B cell (primary cell): ENCODE data around the gene EYS. TPM values are rescaled to one million over a fixed set of nuclear protein-coding genes. Genes with fewer than 3 reads are reported as not detected.

Experiments used
- ATAC-seq: fragments of 200-7000 bp; cut with Tn5 transposase; one replicate; pipeline ENCODE4 v1.10.0; 2021; ENCODE audit warnings: low read depth, mild to moderate bottlenecking, moderate number of reproducible peaks, moderate library complexity
- CTCF ChIA-PET: fragments of 350-600 bp; sonication (Branson Sonifier 250); formaldehyde crosslinking; loops from one replicate; lab custom pipeline; 2021; ENCODE audit warnings: antibody characterized with exemption, inconsistent platforms; lab: Charles Lee
- POLR2A ChIA-PET: fragments of 350-600 bp; sonication (Branson Sonifier 250); formaldehyde crosslinking; loops from one replicate; lab custom pipeline; 2021; ENCODE audit warnings: antibody characterized with exemption; lab: Charles Lee
- DNase-seq: peaks from one replicate; pipeline ENCODE4 v3.0.0; 2013
- H2AFZ ChIP-seq: 2 replicates; pipeline ENCODE4 v1.6.1; 2012; ENCODE audit warnings: mild to moderate bottlenecking, low read depth, low read length; ENCODE audit not compliant: insufficient read depth, poor library complexity, severe bottlenecking
- H3K27ac ChIP-seq, 2 donors: 1 replicate in 1 of 2; 2 replicates in 1 of 2; pipeline ENCODE4 v1.5.1; 2012 to 2013; ENCODE audit warnings: low read length in 2 of 2, mild to moderate bottlenecking in 2 of 2, moderate library complexity in 1 of 2
- H3K27me3 ChIP-seq, 4 experiments: fragments of 200-600 bp in 1 of 4; sonication (generic) in 1 of 4; replicated peaks in 1 of 4; 1 replicate in 2 of 4; 2 replicates in 2 of 4; pipeline versions ENCODE4 v1.6.1 to v1.7.0; 2013 to 2016; ENCODE audit warnings: low read length in 3 of 4, mild to moderate bottlenecking in 2 of 4, mixed read lengths in 1 of 4, moderate library complexity in 1 of 4; ENCODE audit not compliant: insufficient read depth in 4 of 4, control insufficient read depth in 3 of 4; ENCODE audit errors: control extremely low read depth in 1 of 4
- H3K36me3 ChIP-seq, 2 experiments: replicated peaks in 1 of 2; 1 replicate in 1 of 2; 2 replicates in 1 of 2; pipeline versions ENCODE4 v1.6.1 to v1.7.1; 2013; ENCODE audit warnings: low read length in 1 of 2; ENCODE audit not compliant: insufficient read depth in 2 of 2, control insufficient read depth in 1 of 2; ENCODE audit errors: control extremely low read depth in 1 of 2, extremely low read depth in 1 of 2
- H3K4me1 ChIP-seq, 2 donors: fragments of 200-600 bp in 1 of 2; sonication (generic) in 1 of 2; 1 replicate in 1 of 2; 2 replicates in 1 of 2; pipeline versions ENCODE4 v1.5.1 to v1.6.1; 2013 to 2017; ENCODE audit warnings: low read length in 2 of 2; ENCODE audit not compliant: control insufficient read depth in 2 of 2, insufficient read depth in 2 of 2
- H3K4me2 ChIP-seq: replicated peaks from 2 replicates; pipeline ENCODE3; 2012; ENCODE audit warnings: mild to moderate bottlenecking, low read depth, low read length; ENCODE audit not compliant: poor library complexity, severe bottlenecking
- H3K4me3 ChIP-seq, 5 experiments: fragments of 200-600 bp in 1 of 5; sonication (generic) in 1 of 5; 1 replicate in 3 of 5; 2 replicates in 2 of 5; pipeline versions ENCODE4 v1.5.1 to v1.7.0; 2011 to 2016; ENCODE audit warnings: low read length in 4 of 5, mild to moderate bottlenecking in 4 of 5, low read depth in 2 of 5, control low read depth in 1 of 5, moderate library complexity in 1 of 5; ENCODE audit not compliant: insufficient read depth in 1 of 5; ENCODE audit errors: control extremely low read depth in 1 of 5, extremely low read depth in 1 of 5
- H3K79me2 ChIP-seq: fragments of 200-600 bp; sonication (generic); one replicate; pipeline ENCODE4 v1.6.0; 2016; ENCODE audit warnings: low read length; ENCODE audit not compliant: control insufficient read depth, insufficient read depth
- H3K9ac ChIP-seq: fragments of 200-600 bp; sonication (generic); 2 replicates; pipeline ENCODE4 v1.6.1; 2017; ENCODE audit warnings: mild to moderate bottlenecking, low read length, moderate library complexity
- H3K9me3 ChIP-seq, 3 donors: one replicate each; pipeline versions ENCODE4 v1.6.1 to v1.7.1; 2013; ENCODE audit warnings: low read length in 2 of 3; ENCODE audit not compliant: control insufficient read depth in 2 of 3, insufficient read depth in 1 of 3; ENCODE audit errors: control extremely low read depth in 1 of 3
- H4K20me1 ChIP-seq: 2 replicates; pipeline ENCODE4 v1.6.0; 2012; ENCODE audit warnings: mild to moderate bottlenecking, low read length; ENCODE audit not compliant: insufficient read depth, control insufficient read depth, poor library complexity, severe bottlenecking
- H3K27ac Mint-ChIP-seq: one replicate; pipeline ENCODE4 v1.8.0; 2021; ENCODE audit warnings: mixed read lengths
- H3K27me3 Mint-ChIP-seq: one replicate; pipeline ENCODE4 v1.8.0; 2021; ENCODE audit warnings: mixed read lengths
- H3K4me1 Mint-ChIP-seq: one replicate; pipeline ENCODE4 v1.8.0; 2021; ENCODE audit warnings: mixed read lengths
- H3K4me3 Mint-ChIP-seq: one replicate; pipeline ENCODE4 v1.8.0; 2021; ENCODE audit warnings: mixed read lengths
- H3K9me3 Mint-ChIP-seq: one replicate; pipeline ENCODE4 v1.8.0; 2022; ENCODE audit warnings: mixed read lengths; ENCODE audit not compliant: insufficient read depth
- CTCF ChIP-seq: fragments of 200-600 bp; IDR thresholded peaks from one replicate; pipeline ENCODE4 v1.8.0; 2022; ENCODE audit warnings: antibody characterized with exemption, mild to moderate bottlenecking
- EZH2 ChIP-seq: IDR thresholded peaks from 2 replicates; pipeline ENCODE4 v1.6.1; 2012; ENCODE audit warnings: borderline replicate concordance, low read depth, mild to moderate bottlenecking, moderate library complexity, low read length; ENCODE audit not compliant: insufficient read depth, poor library complexity, severe bottlenecking
- WGBS: methylation state at CpG from one replicate; pipeline ENCODE4 v1.1.5; 2013; ENCODE audit warnings: missing lambda C conversion rate; ENCODE audit not compliant: insufficient coverage; 5-methylcytosine and 5-hydroxymethylcytosine counted together
- intact Hi-C: fragments of 100-400 bp; cut with micrococcal nuclease; formaldehyde crosslinking; loops from one replicate; pipeline ENCODE4 v1.10.0; 2022
- polyA plus RNA-seq: library from polyadenylated mRNA; depleted of rRNA; stranded (reverse); fragments of >200 nt; gene quantifications from 2 replicates; pipeline ENCODE4 v1.2.3, GENCODE V29; 2012
- total RNA-seq, 2 donors: library from RNA; stranded (reverse); fragments of 120-200 nt in 1 of 2; gene quantifications; 1 replicate in 1 of 2; 2 replicates in 1 of 2; pipeline versions ENCODE4 v1.2.3 to v1.2.4, GENCODE V29; 2013 to 2022

EYS gene
- total and polyA plus RNA-seq, 2 donors (not counting 1 experiment from before 2014, with no cell fraction given), result not detected

- WGBS, result 44% methylated on average over 2 of the region's 2 CpGs
- POLR2A ChIA-PET, result no interaction called here
Observed at GRCh38 chr6:64750910-64751309, 956.1 kb downstream of the EYS start.

GRCh38 chr6:64737418-64737817 lies 969.6 kb downstream of the EYS start:
- H2AFZ ChIP-seq, result no peak overlapping the region
- no peak for DNase-seq
- 40% methylated on average over 1 of the region's 1 CpG for WGBS
- H3K9ac ChIP-seq, result no peak overlapping the region
- ChIA-PET CTCF (no interaction called here), POLR2A (no interaction called here)
- intact Hi-C loops, result no loop called here
- Mint-ChIP-seq H3K27ac (no peak overlapping the region), H3K4me3 (no peak overlapping the region), H3K4me1 (no peaks in the 10 kb centered on the region), H3K27me3 (no peaks in the 10 kb centered on the region), H3K9me3 (peaks cover 8% of the 10 kb centered on the region)
- H3K79me2 ChIP-seq, result no peaks in the 10 kb centered on the region
- no peaks in the 10 kb centered on the region for H3K27me3 ChIP-seq
- H4K20me1 ChIP-seq, result no peaks in the 10 kb centered on the region
- H3K4me2 ChIP-seq, result no peak overlapping the region
- H3K9me3 ChIP-seq, result peaks cover 0 to 9% (median 0%) of the 10 kb centered on the region in 3 donors
- no peaks in the 10 kb centered on the region for H3K36me3 ChIP-seq
- no peaks in the 10 kb centered on the region for H3K4me1 ChIP-seq
- H3K27ac ChIP-seq, result no peak overlapping the region
- no peak for TF ChIP-seq CTCF
- TF ChIP-seq EZH2, result no peak
- no peak for ATAC-seq
- H3K4me3 ChIP-seq, result no peak overlapping the region

More at GRCh38 chr6:64750910-64751309, 956.1 kb downstream of the EYS start:
- Mint-ChIP-seq H3K4me1 (no peaks in the 10 kb centered on the region), H3K4me3 (no peak overlapping the region), H3K27ac (no peak overlapping the region), H3K9me3 (peaks cover 3% of the 10 kb centered on the region), H3K27me3 (no peaks in the 10 kb centered on the region)
- no peaks in the 10 kb centered on the region for H3K79me2 ChIP-seq
- no peak overlapping the region for H3K4me2 ChIP-seq
- intact Hi-C loops, result no loop called here
- H3K36me3 ChIP-seq, result no peaks in the 10 kb centered on the region
- H4K20me1 ChIP-seq, result no peaks in the 10 kb centered on the region
- no peak overlapping the region for H3K27ac ChIP-seq
- no peak overlapping the region for H3K4me3 ChIP-seq
- H3K27me3 ChIP-seq, result no peaks in the 10 kb centered on the region
- no peak overlapping the region for H3K9ac ChIP-seq
- CTCF ChIA-PET, result no interaction called here
- peaks cover 0 to 9% (median 2%) of the 10 kb centered on the region in 3 donors for H3K9me3 ChIP-seq
- TF ChIP-seq CTCF, result no peak
- ATAC-seq, result no peak
- H3K4me1 ChIP-seq, result no peaks in the 10 kb centered on the region
- DNase-seq, result no peak
- H2AFZ ChIP-seq, result no peak overlapping the region
